Measurements from ENCODE around the gene LPIN2.

DNA sequence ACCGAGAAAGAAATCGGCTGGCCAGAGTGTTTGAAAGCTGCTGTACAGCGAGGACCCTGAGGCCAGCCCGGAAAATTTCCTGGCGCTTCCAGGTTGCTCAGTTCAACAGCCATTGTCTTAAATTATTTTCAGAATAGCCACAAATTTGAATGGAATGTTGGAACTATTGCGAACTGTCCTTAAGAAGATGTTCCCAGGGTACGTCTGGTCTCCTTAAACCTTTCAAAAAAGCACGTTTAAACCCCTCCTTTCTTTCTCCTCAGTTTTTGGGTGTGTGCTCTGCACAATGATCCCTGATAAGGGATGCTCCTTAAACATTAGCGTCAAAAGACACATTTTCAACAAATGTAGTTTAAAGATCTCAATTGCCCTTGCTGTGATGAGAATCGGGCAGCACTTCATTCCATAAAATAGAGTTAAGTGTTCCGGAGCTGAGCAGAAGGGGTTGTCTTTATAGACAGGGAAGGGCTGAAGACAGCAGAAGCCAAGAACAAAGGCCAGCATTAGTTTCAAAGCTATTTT lies 14.5 kb upstream of the LPIN2 start:
- no peak for TF ChIP-seq POLR2A (IDR thresholded peaks at IDR 0.05)
- TF ChIP-seq, protein P1, sequence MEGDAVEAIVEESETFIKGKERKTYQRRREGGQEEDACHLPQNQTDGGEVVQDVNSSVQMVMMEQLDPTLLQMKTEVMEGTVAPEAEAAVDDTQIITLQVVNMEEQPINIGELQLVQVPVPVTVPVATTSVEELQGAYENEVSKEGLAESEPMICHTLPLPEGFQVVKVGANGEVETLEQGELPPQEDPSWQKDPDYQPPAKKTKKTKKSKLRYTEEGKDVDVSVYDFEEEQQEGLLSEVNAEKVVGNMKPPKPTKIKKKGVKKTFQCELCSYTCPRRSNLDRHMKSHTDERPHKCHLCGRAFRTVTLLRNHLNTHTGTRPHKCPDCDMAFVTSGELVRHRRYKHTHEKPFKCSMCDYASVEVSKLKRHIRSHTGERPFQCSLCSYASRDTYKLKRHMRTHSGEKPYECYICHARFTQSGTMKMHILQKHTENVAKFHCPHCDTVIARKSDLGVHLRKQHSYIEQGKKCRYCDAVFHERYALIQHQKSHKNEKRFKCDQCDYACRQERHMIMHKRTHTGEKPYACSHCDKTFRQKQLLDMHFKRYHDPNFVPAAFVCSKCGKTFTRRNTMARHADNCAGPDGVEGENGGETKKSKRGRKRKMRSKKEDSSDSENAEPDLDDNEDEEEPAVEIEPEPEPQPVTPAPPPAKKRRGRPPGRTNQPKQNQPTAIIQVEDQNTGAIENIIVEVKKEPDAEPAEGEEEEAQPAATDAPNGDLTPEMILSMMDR (IDR thresholded peaks at IDR 0.05), result no peak

All from breast epithelium (tissue), 3 donors.